ENCODE results near the gene SMOC2. TPM values are rescaled to one million over a fixed set of nuclear protein-coding genes. Genes with fewer than 3 reads are reported as not detected.

SMOC2 gene
- total and polyA plus RNA-seq, 2 donors from 2014 or later, result 6.5 to 13.1 TPM

- TF ChIP-seq, protein P1, sequence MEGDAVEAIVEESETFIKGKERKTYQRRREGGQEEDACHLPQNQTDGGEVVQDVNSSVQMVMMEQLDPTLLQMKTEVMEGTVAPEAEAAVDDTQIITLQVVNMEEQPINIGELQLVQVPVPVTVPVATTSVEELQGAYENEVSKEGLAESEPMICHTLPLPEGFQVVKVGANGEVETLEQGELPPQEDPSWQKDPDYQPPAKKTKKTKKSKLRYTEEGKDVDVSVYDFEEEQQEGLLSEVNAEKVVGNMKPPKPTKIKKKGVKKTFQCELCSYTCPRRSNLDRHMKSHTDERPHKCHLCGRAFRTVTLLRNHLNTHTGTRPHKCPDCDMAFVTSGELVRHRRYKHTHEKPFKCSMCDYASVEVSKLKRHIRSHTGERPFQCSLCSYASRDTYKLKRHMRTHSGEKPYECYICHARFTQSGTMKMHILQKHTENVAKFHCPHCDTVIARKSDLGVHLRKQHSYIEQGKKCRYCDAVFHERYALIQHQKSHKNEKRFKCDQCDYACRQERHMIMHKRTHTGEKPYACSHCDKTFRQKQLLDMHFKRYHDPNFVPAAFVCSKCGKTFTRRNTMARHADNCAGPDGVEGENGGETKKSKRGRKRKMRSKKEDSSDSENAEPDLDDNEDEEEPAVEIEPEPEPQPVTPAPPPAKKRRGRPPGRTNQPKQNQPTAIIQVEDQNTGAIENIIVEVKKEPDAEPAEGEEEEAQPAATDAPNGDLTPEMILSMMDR (IDR thresholded peaks at IDR 0.05; ENCODE audit: borderline replicate concordance, extremely low read depth, insufficient read depth), result no peak
- Histone ChIP-seq H3K27me3 (ENCODE audit: control insufficient read depth, insufficient read depth, low read length) (no peaks in the 10 kb centered on the region), H3K36me3 (ENCODE audit: control insufficient read depth in 2 of 3, insufficient read depth in 3 of 3, low read length in 3 of 3) (no peaks in the 10 kb centered on the region), H3K9me3 (ENCODE audit: control insufficient read depth in 2 of 3, insufficient read depth in 1 of 3, low read length in 3 of 3) (no peaks in the 10 kb centered on the region), H3K9ac (ENCODE audit: low read length in 3 of 3) (no peak overlapping the region), H3K4me3 (ENCODE audit: low read length in 3 of 3) (no peak overlapping the region), H3K27ac (ENCODE audit: low read depth in 2 of 2, low read length in 2 of 2) (no peak overlapping the region), H3K4me1 (ENCODE audit: control insufficient read depth in 2 of 3, insufficient read depth in 2 of 3, low read depth in 1 of 3, low read length in 3 of 3) (peaks cover 0 to 3% (median 0%) of the 10 kb centered on the region in 3 donors)
- FAIRE-seq (no peak), DNase-seq (peak; percentile 87 to 96 (median 93))
- intact Hi-C loops (cut with DNase I), result no loop called here
Observed at GRCh38 chr6:168607272-168608112, 166.5 kb downstream of the SMOC2 start.

- Histone ChIP-seq H3K4me3 (ENCODE audit: low read length in 3 of 3) (no peak overlapping the region), H3K36me3 (ENCODE audit: control insufficient read depth in 2 of 3, insufficient read depth in 3 of 3, low read length in 3 of 3) (no peaks in the 10 kb centered on the region), H3K9me3 (ENCODE audit: control insufficient read depth in 2 of 3, insufficient read depth in 1 of 3, low read length in 3 of 3) (no peaks in the 10 kb centered on the region), H3K27ac (ENCODE audit: low read depth in 2 of 2, low read length in 2 of 2) (no peak overlapping the region), H3K4me1 (ENCODE audit: control insufficient read depth in 2 of 3, insufficient read depth in 2 of 3, low read depth in 1 of 3, low read length in 3 of 3) (peaks cover 0 to 3% (median 0%) of the 10 kb centered on the region in 3 donors), H3K9ac (ENCODE audit: low read length in 3 of 3) (no peak overlapping the region), H3K27me3 (ENCODE audit: control insufficient read depth, insufficient read depth, low read length) (no peaks in the 10 kb centered on the region)
- TF ChIP-seq, protein P1 (IDR thresholded peaks at IDR 0.05; ENCODE audit: borderline replicate concordance, extremely low read depth, insufficient read depth), result no peak
- DNase-seq, result no peak
- intact Hi-C loops (cut with DNase I), result no loop called here
- FAIRE-seq, result no peak
Observed at GRCh38 chr6:168608113-168608400, 167.1 kb downstream of the SMOC2 start.

GRCh38 chr6:168609026-168609685 lies 168.2 kb downstream of the SMOC2 start:
- no peak overlapping the region for H3K27ac ChIP-seq (ENCODE audit: low read depth in 2 of 2, low read length in 2 of 2)
- H3K9me3 ChIP-seq (ENCODE audit: control insufficient read depth in 2 of 3, insufficient read depth in 1 of 3, low read length in 3 of 3), result no peaks in the 10 kb centered on the region
- peak in 1 of 5 donors; percentile 33 for DNase-seq
- no peak for FAIRE-seq
- TF ChIP-seq, protein P1 (IDR thresholded peaks at IDR 0.05; ENCODE audit: borderline replicate concordance, extremely low read depth, insufficient read depth), result no peak
- no peak overlapping the region for H3K9ac ChIP-seq (ENCODE audit: low read length in 3 of 3)
- no peaks in the 10 kb centered on the region for H3K36me3 ChIP-seq (ENCODE audit: control insufficient read depth in 2 of 3, insufficient read depth in 3 of 3, low read length in 3 of 3)
- H3K4me1 ChIP-seq (ENCODE audit: control insufficient read depth in 2 of 3, insufficient read depth in 2 of 3, low read depth in 1 of 3, low read length in 3 of 3), result peaks cover 0 to 3% (median 0%) of the 10 kb centered on the region in 3 donors
- intact Hi-C loops (cut with DNase I), result no loop called here
- H3K27me3 ChIP-seq (ENCODE audit: control insufficient read depth, insufficient read depth, low read length), result no peaks in the 10 kb centered on the region
- H3K4me3 ChIP-seq (ENCODE audit: low read length in 3 of 3), result no peak overlapping the region
